Measurements from ENCODE around the gene MYH10. TPM values are rescaled to one million over a fixed set of nuclear protein-coding genes. Genes with fewer than 3 reads are reported as not detected.

The MYH10 gene
- total RNA-seq, 5 donors from 2014 or later (not counting 1 experiment from before 2014, with no cell fraction given), result 1.3 to 2.8 (median 2.1) TPM

- DNase-seq (no peak), ATAC-seq (replicated peaks in 1 of 4) (no peak)
- POLR2A ChIA-PET, result no interaction called here
- Mint-ChIP-seq H3K4me3 (no peak overlapping the region), H3K4me1 (no peaks in the 10 kb centered on the region), H3K27ac (no peak overlapping the region), H3K9me3 (no peaks in the 10 kb centered on the region), H3K36me3 (no peaks in the 10 kb centered on the region), H3K27me3 (peaks cover 0 to 3% of the 10 kb centered on the region in 2 donors)
- 63% methylated on average over 1 of the region's 5 CpGs for WGBS (ENCODE audit: insufficient coverage)
- H3K36me3 ChIP-seq (ENCODE audit: control insufficient read depth in 2 of 2, extremely low read depth in 1 of 2, insufficient read depth in 1 of 2, low read length in 1 of 2), result no peaks in the 10 kb centered on the region
- H3K4me3 ChIP-seq (ENCODE audit: control insufficient read depth in 1 of 2, extremely low read depth in 1 of 2, low read length in 1 of 2), result no peak overlapping the region
- no peaks in the 10 kb centered on the region for H3K27me3 ChIP-seq (replicated peaks in 1 of 2; ENCODE audit: control insufficient read depth in 2 of 2, extremely low read depth in 1 of 2, insufficient read depth in 2 of 2, low read length in 1 of 2)
- H3K4me1 ChIP-seq (ENCODE audit: control insufficient read depth in 1 of 2, extremely low read depth in 1 of 2, insufficient read depth in 2 of 2, low read length in 2 of 2), result no peaks in the 10 kb centered on the region
- H3K27ac ChIP-seq (ENCODE audit: low read length), result no peak overlapping the region
- H3K9me3 ChIP-seq, result no peaks in the 10 kb centered on the region
- CTCF ChIA-PET, result no interaction called here
These were observed 49.4 kb downstream of the MYH10 start for GRCh38 chr17:8580952-8581658.

GRCh38 chr17:8577868-8578267 is 52.7 kb downstream of the MYH10 start:
- CTCF ChIA-PET, result no interaction called here
- Histone ChIP-seq H3K27ac (ENCODE audit: low read length) (no peak overlapping the region), H3K36me3 (ENCODE audit: control insufficient read depth in 2 of 2, extremely low read depth in 1 of 2, insufficient read depth in 1 of 2, low read length in 1 of 2) (no peaks in the 10 kb centered on the region), H3K27me3 (replicated peaks in 1 of 2; ENCODE audit: control insufficient read depth in 2 of 2, extremely low read depth in 1 of 2, insufficient read depth in 2 of 2, low read length in 1 of 2) (peaks cover 0 to 2% of the 10 kb centered on the region in 2 experiments), H3K4me3 (ENCODE audit: control insufficient read depth in 1 of 2, extremely low read depth in 1 of 2, low read length in 1 of 2) (no peak overlapping the region), H3K4me1 (ENCODE audit: control insufficient read depth in 1 of 2, extremely low read depth in 1 of 2, insufficient read depth in 2 of 2, low read length in 2 of 2) (no peaks in the 10 kb centered on the region), H3K9me3 (no peaks in the 10 kb centered on the region)
- H3K36me3 Mint-ChIP-seq, result no peaks in the 10 kb centered on the region
- POLR2A ChIA-PET, result no interaction called here
- H3K27ac Mint-ChIP-seq, result no peak overlapping the region
- H3K4me3 Mint-ChIP-seq, result no peak overlapping the region
- H3K9me3 Mint-ChIP-seq, result no peaks in the 10 kb centered on the region
- H3K27me3 Mint-ChIP-seq, result peaks cover 0 to 3% of the 10 kb centered on the region in 2 donors
- ATAC-seq (replicated peaks in 1 of 4), result no peak
- no CpG with 5 or more reads among the region's 2 CpGs for WGBS (ENCODE audit: insufficient coverage)
- no peak for DNase-seq
- no peaks in the 10 kb centered on the region for H3K4me1 Mint-ChIP-seq

DNA sequence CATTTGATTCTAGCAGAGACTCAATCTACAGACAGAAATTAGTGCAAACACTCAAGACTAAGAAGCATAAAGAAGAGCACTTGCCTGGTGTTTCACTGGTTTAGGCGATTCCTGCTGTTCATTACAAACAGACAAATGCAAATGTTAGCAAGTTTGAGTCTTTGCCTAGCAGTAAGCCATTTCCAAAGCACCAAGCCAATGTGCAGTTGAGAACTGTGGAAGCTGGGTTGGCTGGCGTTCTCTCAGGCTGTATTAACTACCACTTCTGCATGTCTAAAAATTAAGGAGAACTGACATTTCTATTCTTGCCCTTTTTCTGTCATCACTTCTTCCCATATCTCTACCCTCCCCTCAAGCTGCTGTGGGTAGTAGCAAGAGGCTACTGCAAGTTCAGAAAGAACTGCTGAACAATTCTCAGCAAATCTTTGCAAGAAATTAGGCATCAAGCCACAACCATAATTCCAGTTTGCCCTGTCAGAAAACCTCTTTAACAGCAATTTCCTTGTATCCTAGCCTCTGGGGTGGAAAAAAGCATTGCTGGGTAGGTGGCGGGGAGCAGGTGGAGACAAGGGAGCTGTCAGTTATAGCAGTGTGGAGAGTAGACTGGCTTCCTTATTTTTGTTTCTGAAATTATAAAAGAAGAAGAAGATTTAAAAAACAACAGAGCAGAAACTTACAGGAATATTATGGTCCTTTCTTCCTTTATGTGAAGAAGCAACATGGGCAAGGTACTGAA is 53.8 kb downstream of the MYH10 start:
- Histone ChIP-seq H3K4me3 (ENCODE audit: control insufficient read depth in 1 of 2, extremely low read depth in 1 of 2, low read length in 1 of 2) (no peak overlapping the region), H3K27me3 (replicated peaks in 1 of 2; ENCODE audit: control insufficient read depth in 2 of 2, extremely low read depth in 1 of 2, insufficient read depth in 2 of 2, low read length in 1 of 2) (peaks cover 0 to 2% of the 10 kb centered on the region in 2 experiments), H3K9me3 (no peaks in the 10 kb centered on the region), H3K36me3 (ENCODE audit: control insufficient read depth in 2 of 2, extremely low read depth in 1 of 2, insufficient read depth in 1 of 2, low read length in 1 of 2) (no peaks in the 10 kb centered on the region), H3K4me1 (ENCODE audit: control insufficient read depth in 1 of 2, extremely low read depth in 1 of 2, insufficient read depth in 2 of 2, low read length in 2 of 2) (no peaks in the 10 kb centered on the region), H3K27ac (ENCODE audit: low read length) (no peak overlapping the region)
- Mint-ChIP-seq H3K4me1 (no peaks in the 10 kb centered on the region), H3K27me3 (peaks cover 0 to 5% of the 10 kb centered on the region in 2 donors), H3K36me3 (no peaks in the 10 kb centered on the region), H3K27ac (no peak overlapping the region), H3K9me3 (no peaks in the 10 kb centered on the region), H3K4me3 (no peak overlapping the region)
- ChIA-PET CTCF (no interaction called here), POLR2A (no interaction called here)
- DNase-seq (no peak), ATAC-seq (replicated peaks in 1 of 4) (no peak)
- no CpG with 5 or more reads among the region's 3 CpGs for WGBS (ENCODE audit: insufficient coverage)

DNA sequence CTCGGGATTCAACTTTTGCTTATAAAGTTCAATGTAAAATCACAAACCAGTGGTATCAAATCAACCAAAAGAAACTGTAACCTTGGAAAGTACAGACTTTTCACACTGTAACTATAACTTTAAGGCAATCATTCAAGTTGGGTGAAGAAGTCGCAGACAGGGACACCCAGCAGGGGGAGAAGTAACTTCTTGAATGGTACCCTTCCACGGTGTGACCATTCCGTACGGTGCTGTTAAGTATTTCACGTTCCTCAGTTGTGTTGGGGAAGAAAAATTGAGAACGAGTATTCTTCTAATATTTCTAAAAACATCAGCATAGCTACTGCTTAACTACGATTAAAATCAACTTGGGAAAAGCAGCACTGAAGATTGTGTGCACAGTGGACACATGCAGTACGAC is 55.8 kb downstream of the MYH10 start:
- Histone ChIP-seq H3K4me1 (ENCODE audit: control insufficient read depth in 1 of 2, extremely low read depth in 1 of 2, insufficient read depth in 2 of 2, low read length in 2 of 2) (no peaks in the 10 kb centered on the region), H3K36me3 (ENCODE audit: control insufficient read depth in 2 of 2, extremely low read depth in 1 of 2, insufficient read depth in 1 of 2, low read length in 1 of 2) (no peaks in the 10 kb centered on the region), H3K27me3 (replicated peaks in 1 of 2; ENCODE audit: control insufficient read depth in 2 of 2, extremely low read depth in 1 of 2, insufficient read depth in 2 of 2, low read length in 1 of 2) (peaks cover 0 to 2% of the 10 kb centered on the region in 2 experiments), H3K27ac (ENCODE audit: low read length) (no peak overlapping the region), H3K4me3 (ENCODE audit: control insufficient read depth in 1 of 2, extremely low read depth in 1 of 2, low read length in 1 of 2) (no peak overlapping the region), H3K9me3 (no peaks in the 10 kb centered on the region)
- no peak for ATAC-seq (replicated peaks in 1 of 4)
- H3K9me3 Mint-ChIP-seq, result no peaks in the 10 kb centered on the region
- no peaks in the 10 kb centered on the region for H3K36me3 Mint-ChIP-seq
- ChIA-PET POLR2A (no interaction called here), CTCF (no interaction called here)
- DNase-seq, result no peak
- WGBS (ENCODE audit: insufficient coverage), result 83% methylated on average over 1 of the region's 9 CpGs
- no peak overlapping the region for H3K4me3 Mint-ChIP-seq
- H3K27me3 Mint-ChIP-seq, result peaks cover 0 to 8% of the 10 kb centered on the region in 2 donors
- H3K4me1 Mint-ChIP-seq, result no peaks in the 10 kb centered on the region
- H3K27ac Mint-ChIP-seq, result no peak overlapping the region

DNA sequence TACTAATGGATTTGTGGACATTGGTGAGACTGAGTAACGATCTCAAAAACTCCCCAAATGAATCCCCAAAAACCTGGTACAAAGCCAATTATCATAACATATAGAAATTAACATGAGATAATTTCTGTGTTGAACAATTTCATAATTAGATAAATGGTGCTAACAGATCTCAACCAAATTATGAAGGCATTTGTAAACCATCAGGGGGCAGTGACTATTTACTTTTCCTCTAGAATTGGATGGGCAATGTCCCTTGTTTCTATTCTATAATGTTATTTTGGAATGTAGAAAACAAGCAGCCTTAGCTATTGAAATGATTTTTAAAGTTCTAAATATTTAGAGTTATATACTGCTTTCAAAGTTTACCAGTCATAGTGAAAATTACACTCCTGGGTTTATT is 57.8 kb downstream of the MYH10 start:
- DNase-seq (peak in 1 of 35 experiments; percentile 14), ATAC-seq (replicated peaks in 1 of 4) (no peak)
- H3K9me3 ChIP-seq, result no peaks in the 10 kb centered on the region
- H3K4me3 Mint-ChIP-seq, result no peak overlapping the region
- H3K4me1 Mint-ChIP-seq, result no peaks in the 10 kb centered on the region
- H3K27ac Mint-ChIP-seq, result no peak overlapping the region
- WGBS (ENCODE audit: insufficient coverage), result no CpG with 5 or more reads among the region's 1 CpG
- H3K4me1 ChIP-seq (ENCODE audit: control insufficient read depth in 1 of 2, extremely low read depth in 1 of 2, insufficient read depth in 2 of 2, low read length in 2 of 2), result no peaks in the 10 kb centered on the region
- no peak overlapping the region for H3K4me3 ChIP-seq (ENCODE audit: control insufficient read depth in 1 of 2, extremely low read depth in 1 of 2, low read length in 1 of 2)
- POLR2A ChIA-PET, result interaction anchor here in 1 of 2 donors (0.7 kb wide), 1 partner anchor 387 kb away, joined by 4 read pairs; no protein-coding TSS in a partner anchor
- CTCF ChIA-PET, result no interaction called here
- H3K9me3 Mint-ChIP-seq, result no peaks in the 10 kb centered on the region
- peaks cover 0 to 2% of the 10 kb centered on the region in 2 experiments for H3K27me3 ChIP-seq (replicated peaks in 1 of 2; ENCODE audit: control insufficient read depth in 2 of 2, extremely low read depth in 1 of 2, insufficient read depth in 2 of 2, low read length in 1 of 2)
- no peaks in the 10 kb centered on the region for H3K36me3 ChIP-seq (ENCODE audit: control insufficient read depth in 2 of 2, extremely low read depth in 1 of 2, insufficient read depth in 1 of 2, low read length in 1 of 2)
- peaks cover 0 to 11% of the 10 kb centered on the region in 2 donors for H3K27me3 Mint-ChIP-seq
- no peaks in the 10 kb centered on the region for H3K36me3 Mint-ChIP-seq
- no peak overlapping the region for H3K27ac ChIP-seq (ENCODE audit: low read length)

- no peak for DNase-seq
- Mint-ChIP-seq H3K27ac (no peak overlapping the region), H3K4me1 (no peaks in the 10 kb centered on the region), H3K27me3 (peaks cover 0 to 10% of the 10 kb centered on the region in 2 donors), H3K36me3 (no peaks in the 10 kb centered on the region), H3K9me3 (no peaks in the 10 kb centered on the region), H3K4me3 (no peak overlapping the region)
- no peak overlapping the region for H3K4me3 ChIP-seq (ENCODE audit: control insufficient read depth in 1 of 2, extremely low read depth in 1 of 2, low read length in 1 of 2)
- H3K27me3 ChIP-seq (replicated peaks in 1 of 2; ENCODE audit: control insufficient read depth in 2 of 2, extremely low read depth in 1 of 2, insufficient read depth in 2 of 2, low read length in 1 of 2), result peaks cover 0 to 4% of the 10 kb centered on the region in 2 experiments
- no peaks in the 10 kb centered on the region for H3K9me3 ChIP-seq
- no peaks in the 10 kb centered on the region for H3K4me1 ChIP-seq (ENCODE audit: control insufficient read depth in 1 of 2, extremely low read depth in 1 of 2, insufficient read depth in 2 of 2, low read length in 2 of 2)
- H3K36me3 ChIP-seq (ENCODE audit: control insufficient read depth in 2 of 2, extremely low read depth in 1 of 2, insufficient read depth in 1 of 2, low read length in 1 of 2), result no peaks in the 10 kb centered on the region
- WGBS (ENCODE audit: insufficient coverage), result 40% methylated on average over 1 of the region's 7 CpGs
- no peak for ATAC-seq (replicated peaks in 1 of 4)
- ChIA-PET CTCF (interaction anchor here in 1 of 2 donors (0.8 kb wide), 1 partner anchor 80 kb away, joined by 3 read pairs; no protein-coding TSS in a partner anchor), POLR2A (interaction anchor here in 1 of 2 donors (0.6 kb wide), 1 partner anchor 41 kb away, joined by 4 read pairs; no protein-coding TSS in a partner anchor)
- no peak overlapping the region for H3K27ac ChIP-seq (ENCODE audit: low read length)
These were observed 66.4 kb downstream of the MYH10 start for GRCh38 chr17:8563981-8564602.
